GM21367 (cell line): Measurements from ENCODE around the gene SH3RF3.

Source experiments
- ATAC-seq: cut with Tn5 transposase; IDR thresholded peaks from one replicate; pipeline ENCODE4 v1.9.1; 2021; ENCODE audit not compliant: unreplicated experiment

SH3RF3 gene

GRCh38 chr2:109256111-109256510 lies 127.1 kb downstream of the SH3RF3 start:
- no peak for ATAC-seq

- no peak for ATAC-seq
Observed at GRCh38 chr2:109256921-109257320, 127.9 kb downstream of the SH3RF3 start.

GRCh38 chr2:109257653-109258052 lies 128.6 kb downstream of the SH3RF3 start:
- no peak for ATAC-seq

- no peak for ATAC-seq
Observed at GRCh38 chr2:109258376-109258775, 129.4 kb downstream of the SH3RF3 start.

- ATAC-seq, result no peak
Observed at GRCh38 chr2:109258905-109259540, 130.0 kb downstream of the SH3RF3 start.

GRCh38 chr2:109259671-109260070 lies 130.7 kb downstream of the SH3RF3 start:
- no peak for ATAC-seq

- no peak for ATAC-seq
Observed at GRCh38 chr2:109260116-109260855, 131.3 kb downstream of the SH3RF3 start.

- no peak for ATAC-seq
Observed at GRCh38 chr2:109260886-109261700, 132.1 kb downstream of the SH3RF3 start.

- ATAC-seq, result no peak
Observed at GRCh38 chr2:109261906-109262631, 133.1 kb downstream of the SH3RF3 start.

GRCh38 chr2:109264595-109265328 lies 135.8 kb downstream of the SH3RF3 start:
- no peak for ATAC-seq

GRCh38 chr2:109265369-109265768 lies 136.4 kb downstream of the SH3RF3 start:
- no peak for ATAC-seq

GRCh38 chr2:109265953-109266352 lies 136.9 kb downstream of the SH3RF3 start:
- ATAC-seq, result no peak

- no peak for ATAC-seq
Observed at GRCh38 chr2:109266496-109266895, 137.5 kb downstream of the SH3RF3 start.

- no peak for ATAC-seq
Observed at GRCh38 chr2:109266998-109267854, 138.2 kb downstream of the SH3RF3 start.

- no peak for ATAC-seq
Observed at GRCh38 chr2:109268916-109269315, 139.9 kb downstream of the SH3RF3 start.

GRCh38 chr2:109269706-109270504 lies 140.9 kb downstream of the SH3RF3 start:
- ATAC-seq, result no peak

GRCh38 chr2:109270505-109271312 lies 141.7 kb downstream of the SH3RF3 start:
- ATAC-seq, result no peak

- ATAC-seq, result no peak
Observed at GRCh38 chr2:109271920-109272319, 142.9 kb downstream of the SH3RF3 start.
